HepG2 (cell line): ENCODE results near the gene DNAJC4. TPM values are rescaled to one million over a fixed set of nuclear protein-coding genes. Genes with fewer than 3 reads are reported as not detected.

Source experiments
- ARID2 ChIP-seq: sonication (generic); formaldehyde crosslinking; IDR thresholded peaks from 2 replicates; pipeline ENCODE4 v1.8.1; 2022; ENCODE audit warnings: mild to moderate bottlenecking, missing genetic modification reagents, borderline replicate concordance
- ARNT2 ChIP-seq: sonication (generic); formaldehyde crosslinking; IDR thresholded peaks from 2 replicates; pipeline ENCODE4 v1.8.0; 2022; ENCODE audit warnings: mild to moderate bottlenecking, low read depth, missing genetic modification reagents, moderate library complexity
- DMAP1 ChIP-seq: IDR thresholded peaks from 2 replicates; pipeline ENCODE4 v1.6.1; 2016
- ETS1 ChIP-seq: sonication (generic); formaldehyde crosslinking; IDR thresholded peaks from 2 replicates; pipeline ENCODE4 v1.4.0; 2020; ENCODE audit warnings: missing genetic modification reagents
- HMGA1 ChIP-seq: sonication (generic); formaldehyde crosslinking; conservative IDR thresholded peaks from 2 replicates; pipeline ENCODE4 v1.4.0; 2020; ENCODE audit warnings: missing genetic modification reagents
- HNRNPL ChIP-seq: fragments of 200-400 bp; formaldehyde crosslinking; IDR thresholded peaks from 2 replicates; pipeline ENCODE4 v1.6.1; 2017; ENCODE audit warnings: mild to moderate bottlenecking, low read depth, low read length
- LCORL ChIP-seq, 2 experiments: fragments of 450-650 bp in 1 of 2; sonication (generic) in 1 of 2; formaldehyde crosslinking in 1 of 2; IDR thresholded peaks; 2 replicates each; pipeline versions ENCODE4 v1.5.0 to v1.6.1; 2017 to 2020; ENCODE audit warnings: antibody characterized with exemption in 1 of 2, missing genetic modification reagents in 1 of 2
- NRL ChIP-seq: sonication (generic); formaldehyde crosslinking; IDR thresholded peaks from 2 replicates; pipeline ENCODE4 v1.5.0; 2020; ENCODE audit warnings: missing genetic modification reagents, mild to moderate bottlenecking, moderate library complexity, borderline replicate concordance
- PAXIP1 ChIP-seq: sonication (generic); formaldehyde crosslinking; conservative IDR thresholded peaks from 2 replicates; pipeline ENCODE4 v1.4.0; 2020; ENCODE audit warnings: mild to moderate bottlenecking, missing genetic modification reagents, moderate library complexity
- PHF8 ChIP-seq: sonication (generic); formaldehyde crosslinking; IDR thresholded peaks from 2 replicates; pipeline ENCODE4 v1.5.0; 2020; ENCODE audit warnings: missing genetic modification reagents
- RBAK ChIP-seq: sonication (generic); formaldehyde crosslinking; IDR thresholded peaks from 2 replicates; pipeline ENCODE4 v1.5.1; 2020; ENCODE audit warnings: mild to moderate bottlenecking, missing genetic modification reagents
- U2AF1 ChIP-seq: fragments of 200-400 bp; formaldehyde crosslinking; optimal IDR thresholded peaks from 2 replicates; pipeline ENCODE3; 2017; ENCODE audit warnings: mild to moderate bottlenecking, low read depth, low read length
- WIZ ChIP-seq: sonication (generic); formaldehyde crosslinking; IDR thresholded peaks from 2 replicates; pipeline ENCODE4 v1.5.1; 2020; ENCODE audit warnings: mild to moderate bottlenecking, missing genetic modification reagents
- ZBTB2 ChIP-seq: sonication (generic); formaldehyde crosslinking; IDR thresholded peaks from 2 replicates; pipeline ENCODE4 v1.8.0; 2022; ENCODE audit warnings: low read depth, missing genetic modification reagents
- ZNF230 ChIP-seq: sonication (generic); formaldehyde crosslinking; IDR thresholded peaks from 2 replicates; pipeline ENCODE4 v1.4.0; 2020; ENCODE audit warnings: mild to moderate bottlenecking, missing genetic modification reagents
- ZNF343 ChIP-seq: sonication (generic); formaldehyde crosslinking; IDR thresholded peaks from 2 replicates; pipeline ENCODE4 v1.4.0; 2020; ENCODE audit warnings: mild to moderate bottlenecking, missing genetic modification reagents
- ZNF513 ChIP-seq: sonication (generic); formaldehyde crosslinking; conservative IDR thresholded peaks from 2 replicates; pipeline ENCODE4 v1.5.0; 2020; ENCODE audit warnings: missing genetic modification reagents
- ZNF552 ChIP-seq: sonication (generic); formaldehyde crosslinking; IDR thresholded peaks from 2 replicates; pipeline ENCODE4 v1.9.0; 2022; ENCODE audit warnings: missing genetic modification reagents, mild to moderate bottlenecking, borderline replicate concordance
- ZNF562 ChIP-seq: sonication (generic); formaldehyde crosslinking; IDR thresholded peaks from 2 replicates; pipeline ENCODE4 v1.8.0; 2022; ENCODE audit warnings: missing genetic modification reagents, borderline replicate concordance
- ZNF747 ChIP-seq: sonication (generic); formaldehyde crosslinking; IDR thresholded peaks from 2 replicates; pipeline ENCODE4 v1.8.1; 2023; ENCODE audit warnings: missing genetic modification reagents, mild to moderate bottlenecking, borderline replicate concordance
- polyA plus RNA-seq, 8 experiments: library from polyadenylated mRNA; depleted of rRNA in 3 of 8; stranded (reverse) in 7 of 8; unstranded in 1 of 8; fragments of >200 nt; fragmentation: Illumina TruSeq in 4 of 8; extraction: Trizol in 4 of 8; gene quantifications; 2 replicates each; pipeline versions ENCODE4 v1.2.1 to v1.2.3, GENCODE V29; 2011 to 2016; ENCODE audit warnings: low read depth in 4 of 8, missing spikeins in 1 of 8, mixed read lengths in 1 of 8; ENCODE audit not compliant: insufficient read depth in 1 of 8
- total RNA-seq, 5 experiments: library from RNA; depleted of rRNA; stranded (reverse); fragments of >200 nt; fragmentation: Illumina TruSeq; extraction: Trizol; gene quantifications; 2 replicates each; pipeline ENCODE4 v1.2.3, GENCODE V29; 2016; ENCODE audit warnings: low read depth in 1 of 5

DNAJC4 gene
- total and polyA plus RNA-seq, 2 of the 13 experiments (the other 11 are each of a cell fraction or from before 2014, with no cell fraction given), result 10.3 to 60.8 TPM

GRCh38 chr11:64252003-64252872, 21.9 kb downstream of the DNAJC4 start (continued):
- TF ChIP-seq ZNF513 (CRISPR knock-in tag) (no peak), NRL (CRISPR knock-in tag) (0 out of 2 replicates have a peak, but pooled peaks have one; percentile 23), DMAP1 (CRISPR knock-in tag) (no peak), ETS1 (CRISPR knock-in tag) (no peak), ZNF552 (CRISPR knock-in tag) (no peak), WIZ (CRISPR knock-in tag) (no peak), HMGA1 (CRISPR knock-in tag) (no peak), HNRNPL (0 out of 2 replicates have a peak, but pooled peaks have one; percentile 55), ZNF562 (CRISPR knock-in tag) (no peak), ZNF230 (CRISPR knock-in tag) (no peak), PHF8 (0 out of 2 replicates have a peak, but pooled peaks have one; percentile 14), RBAK (CRISPR knock-in tag) (no peak), ZNF343 (CRISPR knock-in tag) (0 out of 2 replicates have a peak, but pooled peaks have one; percentile 31), LCORL (IDR thresholded peaks at IDR 0.05) (no peak), LCORL (CRISPR knock-in tag; IDR thresholded peaks at IDR 0.05) (no peak), ZBTB2 (CRISPR knock-in tag) (no peak), ARNT2 (peak; percentile 33; the same call in 1 of the 2 replicates), PAXIP1 (CRISPR knock-in tag) (no peak), U2AF1 (no peak), ZNF747 (CRISPR knock-in tag) (0 out of 2 replicates have a peak, but pooled peaks have one; percentile 40), ARID2 (no peak)
